ENCODE measurements around the gene SLCO2A1.

SLCO2A1 gene

GRCh38 chr3:134034005-134034785 is 4.5 kb upstream of the SLCO2A1 start:
- no peak for DNase-seq (ENCODE audit: low spot score)

- no peak for DNase-seq (ENCODE audit: low spot score)
Measured at GRCh38 chr3:134033315-134033996, 3.7 kb upstream of the SLCO2A1 start.

- DNase-seq (ENCODE audit: low spot score): no peak
Measured at GRCh38 chr3:134031348-134031915, 1.7 kb upstream of the SLCO2A1 start.

GRCh38 chr3:134030379-134031347 is 938 bp upstream of the SLCO2A1 start:
- no peak for DNase-seq (ENCODE audit: low spot score)

- no peak for DNase-seq (ENCODE audit: low spot score)
Measured at GRCh38 chr3:134029256-134029733, 430 bp downstream of the SLCO2A1 start.

- no peak for DNase-seq (ENCODE audit: low spot score)
Measured at GRCh38 chr3:134028486-134029255, 1.1 kb downstream of the SLCO2A1 start.

- no peak for DNase-seq (ENCODE audit: low spot score)
Measured at GRCh38 chr3:134027631-134028030, 2.1 kb downstream of the SLCO2A1 start.

- no peak for DNase-seq (ENCODE audit: low spot score)
Measured at GRCh38 chr3:134020135-134020680, 9.5 kb downstream of the SLCO2A1 start.

GRCh38 chr3:134018850-134019249 is 10.9 kb downstream of the SLCO2A1 start:
- DNase-seq (ENCODE audit: low spot score): no peak

GRCh38 chr3:134018406-134018805 is 11.3 kb downstream of the SLCO2A1 start:
- no peak for DNase-seq (ENCODE audit: low spot score)

GRCh38 chr3:134017490-134017889 is 12.2 kb downstream of the SLCO2A1 start:
- DNase-seq (ENCODE audit: low spot score): no peak

GRCh38 chr3:134014270-134014669 is 15.5 kb downstream of the SLCO2A1 start:
- DNase-seq (ENCODE audit: low spot score): no peak

- no peak for DNase-seq (ENCODE audit: low spot score)
Measured at GRCh38 chr3:134013280-134013679, 16.4 kb downstream of the SLCO2A1 start.

- DNase-seq (ENCODE audit: low spot score): no peak
Measured at GRCh38 chr3:134009345-134010000, 20.3 kb downstream of the SLCO2A1 start.

GRCh38 chr3:134008630-134009156 is 21.0 kb downstream of the SLCO2A1 start:
- no peak for DNase-seq (ENCODE audit: low spot score)

GRCh38 chr3:134007819-134008218 is 21.9 kb downstream of the SLCO2A1 start:
- no peak for DNase-seq (ENCODE audit: low spot score)

- no peak for DNase-seq (ENCODE audit: low spot score)
Measured at GRCh38 chr3:134004841-134005240, 24.9 kb downstream of the SLCO2A1 start.

- DNase-seq (ENCODE audit: low spot score): no peak
Measured at GRCh38 chr3:134003066-134003465, 26.7 kb downstream of the SLCO2A1 start.

GRCh38 chr3:134002306-134002705 is 27.4 kb downstream of the SLCO2A1 start:
- no peak for DNase-seq (ENCODE audit: low spot score)

- DNase-seq (ENCODE audit: low spot score): no peak
Measured at GRCh38 chr3:134001251-134001650, 28.5 kb downstream of the SLCO2A1 start.

Data from putamen (tissue), 1 donor.